Daoy (cell line): ENCODE results near the gene ZNF484. TPM values are rescaled to one million over a fixed set of nuclear protein-coding genes. Genes with fewer than 3 reads are reported as not detected.

Experiments used
- total RNA-seq: library from RNA; depleted of rRNA; stranded (reverse); fragments of >200 nt; shearing (Covaris generic); gene quantifications from 2 replicates; pipeline ENCODE4 v1.2.3, GENCODE V29; 2014; rRNA removed

Gene ZNF484
- total RNA-seq, 1 experiment from 2014 or later, result 10.0 TPM

Other genes starting within 250 kb of the ZNF484 start
- gene IPPK, start 207.9 kb downstream of the ZNF484 start, total RNA-seq, result 31.3 and 39.0 TPM in 2 replicates
- 40.8 and 49.8 TPM in 2 replicates for gene BICD2, start 113.2 kb downstream of the ZNF484 start, total RNA-seq
- 0.06 and 0.65 TPM in 2 replicates for gene FGD3, start 69.5 kb upstream of the ZNF484 start, total RNA-seq
- gene SUSD3, start 180.7 kb upstream of the ZNF484 start, total RNA-seq, result 0.40 and 1.3 TPM in 2 replicates
- 36.1 and 64.4 TPM in 2 replicates for gene CARD19, start 218.2 kb upstream of the ZNF484 start, total RNA-seq